ENCODE results near the gene DPF3.

Gene DPF3

GRCh38 chr14:72893636-72894322, at the start of gene DPF3:
DPF3 (minus strand) TSS chr14:72894101; CDS start chr14:72894088, 13 bp downstream.
- DNase-seq (ENCODE audit: low read depth): peak; percentile 82

GRCh38 chr14:72942934-72943333, 49.0 kb upstream of the DPF3 start:
- DNase-seq (ENCODE audit: low read depth): no peak

- DNase-seq (ENCODE audit: low read depth): no peak
Observed at GRCh38 chr14:72941286-72941985, 47.5 kb upstream of the DPF3 start.

- DNase-seq (ENCODE audit: low read depth): no peak
Observed at GRCh38 chr14:72939630-72940029, 45.7 kb upstream of the DPF3 start.

GRCh38 chr14:72932893-72933292, 39.0 kb upstream of the DPF3 start:
- DNase-seq (ENCODE audit: low read depth): no peak

GRCh38 chr14:72929316-72930080, 35.6 kb upstream of the DPF3 start:
- DNase-seq (ENCODE audit: low read depth): no peak

GRCh38 chr14:72928872-72929271, 35.0 kb upstream of the DPF3 start:
- no peak for DNase-seq (ENCODE audit: low read depth)

GRCh38 chr14:72926292-72927028, 32.6 kb upstream of the DPF3 start, which contains the start of gene DCAF4:
DCAF4 (plus strand) TSS chr14:72926464; CDS start chr14:72937979, 11,515 bp downstream.
- DNase-seq (ENCODE audit: low read depth): peak; percentile 88

- no peak for DNase-seq (ENCODE audit: low read depth)
Observed at GRCh38 chr14:72925815-72926291, 32.0 kb upstream of the DPF3 start.

GRCh38 chr14:72925171-72925759, 31.4 kb upstream of the DPF3 start:
- no peak for DNase-seq (ENCODE audit: low read depth)

- no peak for DNase-seq (ENCODE audit: low read depth)
Observed at GRCh38 chr14:72924337-72924736, 30.4 kb upstream of the DPF3 start.

GRCh38 chr14:72921396-72921795, 27.5 kb upstream of the DPF3 start:
- DNase-seq (ENCODE audit: low read depth): no peak

GRCh38 chr14:72920008-72920407, 26.1 kb upstream of the DPF3 start:
- DNase-seq (ENCODE audit: low read depth): no peak

- no peak for DNase-seq (ENCODE audit: low read depth)
Observed at GRCh38 chr14:72917094-72917802, 23.3 kb upstream of the DPF3 start.

- DNase-seq (ENCODE audit: low read depth): no peak
Observed at GRCh38 chr14:72916174-72916573, 22.3 kb upstream of the DPF3 start.

- no peak for DNase-seq (ENCODE audit: low read depth)
Observed at GRCh38 chr14:72913809-72914208, 19.9 kb upstream of the DPF3 start.

- no peak for DNase-seq (ENCODE audit: low read depth)
Observed at GRCh38 chr14:72909163-72909562, 15.3 kb upstream of the DPF3 start.

GRCh38 chr14:72907886-72908285, 14.0 kb upstream of the DPF3 start:
- DNase-seq (ENCODE audit: low read depth): no peak

- no peak for DNase-seq (ENCODE audit: low read depth)
Observed at GRCh38 chr14:72906879-72907278, 13.0 kb upstream of the DPF3 start.

GRCh38 chr14:72906316-72906715, 12.4 kb upstream of the DPF3 start:
- no peak for DNase-seq (ENCODE audit: low read depth)
